Measurements from ENCODE around the gene KCNQ1. TPM values are rescaled to one million over a fixed set of nuclear protein-coding genes. Genes with fewer than 3 reads are reported as not detected.

Gene KCNQ1
- total RNA-seq, 1 donor from 2014 or later = 0.16 TPM

GRCh38 chr11:2445746-2446551 lies 1.1 kb downstream of the KCNQ1 start:
- Mint-ChIP-seq H3K9me3 (ENCODE audit: unreplicated experiment) (peaks cover 6% of the 10 kb centered on the region), H3K27ac (ENCODE audit: unreplicated experiment) (no peak overlapping the region), H3K36me3 (ENCODE audit: unreplicated experiment) (peaks cover 2% of the 10 kb centered on the region), H3K4me3 (ENCODE audit: unreplicated experiment) (no peak overlapping the region), H3K27me3 (ENCODE audit: unreplicated experiment) (peaks cover 38% of the 10 kb centered on the region), H3K4me1 (ENCODE audit: unreplicated experiment) (no peaks in the 10 kb centered on the region)
- no peak for DNase-seq (ENCODE audit: extremely low spot score, unreplicated experiment)
- TF ChIP-seq CTCF (IDR thresholded peaks at IDR 0.05) = no peak

GRCh38 chr11:2446590-2447252 lies 1.9 kb downstream of the KCNQ1 start:
- Mint-ChIP-seq H3K36me3 (ENCODE audit: unreplicated experiment) (peaks cover 2% of the 10 kb centered on the region), H3K4me3 (ENCODE audit: unreplicated experiment) (no peak overlapping the region), H3K27me3 (ENCODE audit: unreplicated experiment) (peaks cover 38% of the 10 kb centered on the region), H3K27ac (ENCODE audit: unreplicated experiment) (no peak overlapping the region), H3K4me1 (ENCODE audit: unreplicated experiment) (no peaks in the 10 kb centered on the region), H3K9me3 (ENCODE audit: unreplicated experiment) (peaks cover 6% of the 10 kb centered on the region)
- no peak for DNase-seq (ENCODE audit: extremely low spot score, unreplicated experiment)
- TF ChIP-seq CTCF (IDR thresholded peaks at IDR 0.05) = no peak

GRCh38 chr11:2447253-2447950 lies 2.6 kb downstream of the KCNQ1 start:
- peaks cover 6% of the 10 kb centered on the region for H3K9me3 Mint-ChIP-seq (ENCODE audit: unreplicated experiment)
- H3K4me3 Mint-ChIP-seq (ENCODE audit: unreplicated experiment) = no peak overlapping the region
- TF ChIP-seq CTCF (IDR thresholded peaks at IDR 0.05) = no peak
- no peak overlapping the region for H3K27ac Mint-ChIP-seq (ENCODE audit: unreplicated experiment)
- DNase-seq (ENCODE audit: extremely low spot score, unreplicated experiment) = no peak
- no peaks in the 10 kb centered on the region for H3K4me1 Mint-ChIP-seq (ENCODE audit: unreplicated experiment)
- peaks cover 34% of the 10 kb centered on the region for H3K27me3 Mint-ChIP-seq (ENCODE audit: unreplicated experiment)
- H3K36me3 Mint-ChIP-seq (ENCODE audit: unreplicated experiment) = peaks cover 2% of the 10 kb centered on the region

- Mint-ChIP-seq H3K36me3 (ENCODE audit: unreplicated experiment) (peaks cover 2% of the 10 kb centered on the region), H3K9me3 (ENCODE audit: unreplicated experiment) (no peaks in the 10 kb centered on the region), H3K4me3 (ENCODE audit: unreplicated experiment) (no peak overlapping the region), H3K4me1 (ENCODE audit: unreplicated experiment) (no peaks in the 10 kb centered on the region), H3K27ac (ENCODE audit: unreplicated experiment) (no peak overlapping the region), H3K27me3 (ENCODE audit: unreplicated experiment) (peaks cover 32% of the 10 kb centered on the region)
- no peak for TF ChIP-seq CTCF (IDR thresholded peaks at IDR 0.05)
- no peak for DNase-seq (ENCODE audit: extremely low spot score, unreplicated experiment)
These were observed 3.3 kb downstream of the KCNQ1 start for GRCh38 chr11:2447951-2448650.

Measured in osteocyte (in vitro differentiated cells).